Head of caudate nucleus (tissue), 42 donors: ENCODE measurements around the gene FOXL3.
"Not testable (repeated sequence)": the region's sequence is repeated elsewhere in the genome, so short reads cannot be mapped to it uniquely, and the experiment has no call there.

Experiments used
- DNase-seq, 42 donors: peaks; one replicate each; pipeline versions ENCODE4 v3.0.0 to v3.0.0-alpha.2; 2020 to 2021; ENCODE audit warnings: mixed read lengths in 7 of 42
- intact Hi-C: fragments of 100-400 bp; cut with DNase I; formaldehyde crosslinking; loops from one replicate; pipeline ENCODE4 v1.15.0; 2022

FOXL3 gene

DNA sequence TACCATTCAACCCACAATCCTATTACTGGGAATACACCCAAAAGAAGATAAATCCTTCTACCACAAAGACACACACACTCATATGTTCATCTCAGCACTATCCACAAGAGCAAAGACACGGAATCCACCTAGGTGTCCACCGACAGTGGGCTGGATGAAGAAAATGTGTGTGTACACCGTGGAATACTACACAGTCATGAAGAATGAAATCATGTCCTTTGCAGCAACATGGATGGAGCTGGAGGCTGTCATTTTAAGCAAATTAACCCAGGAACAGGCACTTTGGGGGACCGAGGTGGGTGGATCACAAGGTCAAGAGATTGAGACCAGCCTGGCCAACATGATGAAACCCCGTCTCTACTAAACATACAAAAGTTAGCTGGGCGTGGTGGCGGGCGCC, 8.3 kb upstream of the FOXL3 start:
- DNase-seq, result no peak
- intact Hi-C loops, result no loop called here

- intact Hi-C loops, result no loop called here
Observed at GRCh38 chr7:282621-283020, 7.3 kb upstream of the FOXL3 start.

DNA sequence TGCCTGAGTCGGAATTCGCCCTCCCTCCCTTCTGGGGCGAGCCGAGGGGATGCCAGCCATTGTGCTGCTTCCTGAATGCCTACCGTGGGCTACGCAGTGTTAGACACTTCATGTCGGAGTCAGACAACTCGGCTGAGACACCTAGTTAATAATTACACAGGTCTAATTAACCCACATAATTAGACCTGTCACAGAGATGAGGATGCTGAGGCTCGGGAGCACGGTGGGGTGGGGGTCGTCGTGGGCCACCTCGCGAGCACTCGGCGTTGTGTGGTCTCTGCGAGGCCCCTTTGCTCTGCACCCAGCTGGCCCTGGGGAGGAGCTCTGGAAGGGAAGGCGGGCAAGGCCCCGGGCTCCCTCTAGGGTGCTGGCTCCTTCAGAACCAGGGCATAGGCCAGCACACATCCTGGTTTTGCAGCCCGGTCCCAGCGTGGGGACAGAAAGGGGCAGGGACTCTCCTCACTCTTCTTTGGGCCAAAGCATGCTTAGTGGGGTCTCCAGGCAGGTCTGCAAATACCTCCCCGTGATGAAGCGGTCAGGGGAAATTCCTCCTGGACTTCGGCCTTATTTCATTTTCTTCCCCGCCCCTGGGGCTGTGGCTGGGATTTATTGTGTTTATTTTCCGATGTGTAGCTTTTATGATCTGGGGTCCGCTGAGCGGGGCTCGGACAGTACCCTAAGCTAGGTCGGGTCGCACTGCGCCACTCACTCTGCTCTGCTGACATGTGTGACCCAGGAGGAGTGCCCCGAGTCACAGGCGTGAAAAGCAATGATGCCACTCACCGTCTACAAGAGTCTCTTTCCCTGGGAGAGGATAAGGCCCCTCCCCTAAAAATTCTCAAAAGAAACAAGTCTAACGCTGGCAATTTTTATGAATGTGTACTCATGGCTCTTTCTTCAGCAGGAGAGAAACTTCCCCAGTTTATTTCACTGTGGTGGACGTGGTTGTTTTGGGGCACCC, 4.9 kb upstream of the FOXL3 start:
- intact Hi-C loops, result no loop called here
- DNase-seq, result no peak

More at GRCh38 chr7:282621-283020, 7.3 kb upstream of the FOXL3 start:
- DNase-seq, result no peak

DNA sequence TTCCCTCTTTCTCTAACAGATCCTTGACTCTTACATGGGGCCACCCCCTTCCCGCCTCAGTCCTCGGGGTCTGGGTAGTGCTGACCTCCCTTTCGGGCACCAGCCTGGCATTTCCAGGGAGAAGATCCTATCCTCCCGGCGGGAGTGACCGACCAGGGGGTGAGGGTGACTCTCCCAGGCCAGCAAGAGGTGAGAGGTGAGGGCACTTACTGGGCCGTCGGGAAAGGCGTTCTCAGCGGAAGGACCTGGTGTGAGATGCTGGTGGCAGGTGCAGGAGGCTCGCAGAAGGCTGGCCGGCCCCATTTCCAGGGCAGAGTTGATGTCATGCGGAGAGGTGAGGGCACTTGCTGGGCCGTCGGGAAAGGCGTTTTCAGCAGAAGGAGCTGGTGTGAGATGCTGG, 4.2 kb upstream of the FOXL3 start:
- intact Hi-C loops, result no loop called here
- no peak for DNase-seq

DNA sequence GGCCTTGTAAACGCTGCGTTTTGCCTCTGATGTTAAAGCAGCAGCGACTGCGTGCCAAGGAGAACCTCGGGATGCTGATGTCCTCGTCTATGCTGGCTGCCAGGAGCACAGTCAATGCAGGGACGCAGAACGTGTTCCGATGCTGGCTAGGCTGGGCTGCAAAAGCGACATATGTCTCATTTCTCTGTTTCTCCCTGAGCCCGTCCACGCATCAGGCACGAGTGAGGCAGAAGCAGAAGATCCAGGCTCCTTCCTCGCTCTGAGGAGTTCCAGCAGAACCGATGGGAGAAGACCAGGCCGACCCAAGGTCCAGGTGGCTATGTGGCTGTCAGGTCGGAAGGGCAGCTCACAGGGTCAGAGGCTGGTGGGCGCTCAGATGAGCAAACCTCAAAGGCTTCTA, 3.7 kb upstream of the FOXL3 start:
- intact Hi-C loops, result no loop called here
- DNase-seq, result no peak

DNA sequence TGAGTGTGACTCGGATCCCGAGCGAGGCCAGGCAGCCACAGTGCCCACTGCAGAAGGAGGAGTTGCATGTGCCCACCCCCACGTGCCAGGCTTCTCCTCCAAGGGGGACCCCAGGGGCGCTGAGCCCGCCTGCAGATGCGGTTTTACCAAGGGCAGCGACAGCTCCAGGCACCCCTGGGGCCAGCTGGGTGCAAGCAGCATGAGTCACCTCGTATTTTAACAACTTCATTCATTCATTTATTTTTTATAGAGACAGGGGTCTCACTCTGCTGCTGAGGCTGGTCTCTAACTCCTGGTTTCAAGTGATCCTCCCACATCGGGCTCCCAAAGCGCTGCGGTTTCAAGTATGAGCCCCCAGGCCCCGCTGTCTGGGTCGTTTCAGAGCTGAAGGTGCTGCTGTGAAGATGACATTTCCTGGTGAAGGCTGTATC, 1.3 kb upstream of the FOXL3 start:
- DNase-seq, result peak in 4 of 42 donors; percentile 7 to 25 (median 8)

GRCh38 chr7:289209-289755, 688 bp upstream of the FOXL3 start:
- DNase-seq, result peak in 4 of 42 donors; percentile 8 to 23 (median 8)
- intact Hi-C loops, result no loop called here

More for the DNA sequence above, 1.3 kb upstream of the FOXL3 start:
- intact Hi-C loops, result no loop called here

DNA sequence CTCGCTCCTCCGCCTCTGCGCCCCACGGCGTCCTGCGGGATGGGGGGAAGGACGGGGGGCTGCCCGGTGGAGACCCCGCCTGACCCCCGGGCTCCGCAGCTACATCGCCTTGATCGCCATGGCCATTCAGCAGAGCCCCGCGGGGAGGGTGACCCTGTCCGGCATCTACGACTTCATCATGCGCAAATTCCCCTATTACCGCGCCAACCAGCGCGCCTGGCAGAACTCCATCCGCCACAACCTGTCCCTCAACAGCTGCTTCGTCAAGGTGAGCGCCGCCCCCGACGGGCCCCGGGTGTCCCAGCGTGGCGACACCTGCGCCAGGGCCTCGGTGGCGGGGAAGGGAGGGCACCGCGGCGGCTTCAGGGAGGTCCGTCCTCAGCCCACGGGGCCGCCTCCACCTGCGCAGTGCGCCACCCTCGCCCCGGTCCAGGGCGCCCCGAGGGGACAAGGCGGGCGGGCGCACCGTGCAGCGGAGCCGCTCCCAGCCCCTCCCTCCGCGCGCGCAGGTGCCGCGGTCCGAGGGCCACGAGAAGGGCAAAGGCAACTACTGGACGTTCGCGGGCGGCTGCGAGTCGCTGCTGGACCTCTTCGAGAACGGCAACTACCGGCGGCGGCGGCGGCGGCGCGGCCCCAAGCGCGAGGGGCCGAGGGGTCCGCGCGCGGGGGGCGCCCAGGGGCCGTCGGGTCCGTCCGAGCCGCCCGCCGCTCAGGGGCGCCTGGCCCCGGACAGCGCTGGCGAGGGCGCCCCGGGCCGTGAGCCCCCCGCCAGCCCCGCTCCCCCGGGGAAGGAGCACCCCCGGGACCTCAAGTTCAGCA, 793 bp downstream of the FOXL3 start:
- DNase-seq, result peak in 3 of 42 donors; percentile 4 to 24 (median 5)
- intact Hi-C loops, result no loop called here

GRCh38 chr7:291373-292092, 1.6 kb downstream of the FOXL3 start:
- peak in 3 of 42 donors; percentile 3 to 12 (median 5) for DNase-seq
- intact Hi-C loops, result no loop called here

GRCh38 chr7:292226-292625, 2.3 kb downstream of the FOXL3 start:
- DNase-seq, result no peak
- intact Hi-C loops, result no loop called here

DNA sequence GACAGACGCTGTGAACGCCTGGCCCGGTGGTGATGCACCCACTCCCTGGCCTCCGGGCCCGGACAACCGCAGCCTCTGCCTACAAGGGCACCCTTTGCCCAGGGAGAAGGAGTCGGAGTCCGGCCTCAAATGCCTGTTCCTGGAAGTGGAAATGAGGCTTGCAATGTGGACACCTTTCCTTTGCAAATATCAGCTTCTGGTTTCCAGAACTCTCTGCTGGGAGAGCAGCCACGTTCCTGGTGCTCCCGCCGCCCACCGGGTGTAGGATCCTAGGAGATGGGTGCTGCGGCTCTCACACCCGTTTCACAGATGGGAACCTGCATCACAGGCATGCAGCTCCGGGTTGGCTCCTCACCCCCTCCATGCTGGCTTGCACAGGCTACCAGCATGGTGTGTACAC, 2.9 kb downstream of the FOXL3 start:
- intact Hi-C loops, result no loop called here
- peak in 2 of 42 donors; percentile 5 to 20 for DNase-seq

DNA sequence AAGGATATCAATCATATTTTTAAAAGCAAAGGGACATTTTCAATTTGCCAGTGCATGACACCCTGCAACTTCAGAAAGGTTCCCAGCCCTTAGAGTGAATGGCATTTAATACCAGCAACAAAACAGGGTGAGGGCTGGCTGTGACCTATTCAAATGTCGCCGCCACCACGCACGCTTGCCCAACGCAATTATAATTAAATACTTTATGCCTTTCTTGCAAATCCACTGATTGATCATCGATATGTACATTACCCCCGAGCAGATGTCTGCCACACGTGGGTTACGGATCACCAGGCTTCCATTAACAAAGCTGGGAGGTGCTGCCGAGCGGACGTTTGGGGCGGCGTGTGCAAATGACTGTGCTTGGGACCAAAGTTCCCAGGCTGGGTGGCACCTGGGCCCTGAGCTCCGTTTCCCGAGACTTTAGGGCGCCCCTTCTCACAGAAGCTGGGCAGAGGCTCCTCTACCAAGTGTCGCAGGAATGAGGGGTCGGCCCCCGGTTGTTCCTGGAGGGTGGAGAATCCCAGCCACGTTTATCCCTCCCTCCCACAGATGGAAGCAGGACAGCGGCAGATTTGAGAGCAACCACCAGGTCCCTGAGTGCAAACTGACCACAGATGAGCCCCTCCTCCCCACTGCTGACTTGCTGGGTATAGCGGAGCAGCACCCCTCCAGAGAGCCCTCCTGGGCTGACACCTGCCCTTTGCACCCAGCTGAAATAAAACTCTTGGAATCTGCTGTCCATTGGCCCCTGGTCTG, 3.9 kb downstream of the FOXL3 start:
- intact Hi-C loops, result no loop called here
- DNase-seq, result peak in 2 of 42 donors; percentile 5 to 15

GRCh38 chr7:294440-295154, 4.6 kb downstream of the FOXL3 start:
- intact Hi-C loops, result no loop called here
- DNase-seq, result peak in 2 of 42 donors; percentile 3 to 18

- intact Hi-C loops, result no loop called here
Observed at GRCh38 chr7:295155-296154, 5.5 kb downstream of the FOXL3 start.

DNA sequence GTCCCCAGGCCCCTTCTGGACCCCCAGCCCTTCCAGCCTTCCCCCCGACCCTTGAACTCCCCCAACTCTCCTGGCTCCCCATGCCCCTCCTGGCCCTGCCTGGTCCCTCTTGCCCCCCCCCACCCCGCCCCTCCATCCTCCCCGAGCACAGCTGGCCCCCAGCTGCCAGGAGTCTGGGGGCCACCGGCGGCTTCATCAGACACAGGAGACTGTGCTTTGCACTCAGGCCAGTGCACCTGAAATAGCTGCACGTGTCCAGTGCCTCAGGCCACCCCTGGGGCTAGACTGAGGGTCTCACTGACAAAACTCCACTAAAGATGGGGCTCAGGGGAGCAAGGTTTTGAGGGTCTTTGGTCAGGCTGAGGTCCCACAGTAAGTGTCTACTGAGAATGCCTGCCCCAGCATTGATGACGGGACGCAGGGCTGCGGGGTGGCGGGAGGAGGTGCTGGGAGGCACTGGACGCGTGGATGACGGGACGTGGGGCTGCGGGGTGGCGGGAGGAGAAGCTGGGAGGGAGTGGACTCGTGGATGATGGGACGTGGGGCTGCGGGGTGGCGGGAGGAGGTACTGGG, 6.5 kb downstream of the FOXL3 start:
- intact Hi-C loops, result no loop called here
- peak in 2 of 42 donors; percentile 1 to 5 for DNase-seq

More at GRCh38 chr7:295155-296154, 5.5 kb downstream of the FOXL3 start:
- peak in 2 of 42 donors; percentile 10 to 18 for DNase-seq

DNA sequence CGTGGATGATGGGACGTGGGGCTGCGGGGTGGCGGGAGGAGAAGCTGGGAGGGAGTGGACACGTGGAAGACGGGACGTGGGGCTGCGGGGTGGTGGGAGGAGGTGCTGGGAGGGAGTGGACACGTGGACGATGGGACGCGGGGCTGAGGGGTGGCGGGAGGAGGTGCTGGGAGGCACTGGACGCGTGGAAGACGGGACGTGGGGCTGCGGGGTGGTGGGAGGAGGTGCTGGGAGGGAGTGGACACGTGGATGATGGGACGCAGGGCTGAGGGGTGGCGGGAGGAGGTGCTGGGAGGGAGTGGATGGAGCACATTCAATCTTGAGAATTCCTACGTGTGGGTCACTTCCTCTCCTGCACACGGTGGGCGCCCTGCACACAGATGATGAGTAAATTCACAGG, 7.2 kb downstream of the FOXL3 start:
- intact Hi-C loops, result not testable (repeated sequence)
- DNase-seq, result peak in 2 of 42 donors; percentile 3
